Measurements from ENCODE around the gene TFDP2. TPM values are rescaled to one million over a fixed set of nuclear protein-coding genes. Genes with fewer than 3 reads are reported as not detected.
"Not testable (repeated sequence)": the region's sequence is repeated elsewhere in the genome, so short reads cannot be mapped to it uniquely, and the experiment has no call there.

Gene TFDP2
- total and polyA plus RNA-seq, 11 donors = 18.3 to 80.9 (median 52.2) TPM

DNA sequence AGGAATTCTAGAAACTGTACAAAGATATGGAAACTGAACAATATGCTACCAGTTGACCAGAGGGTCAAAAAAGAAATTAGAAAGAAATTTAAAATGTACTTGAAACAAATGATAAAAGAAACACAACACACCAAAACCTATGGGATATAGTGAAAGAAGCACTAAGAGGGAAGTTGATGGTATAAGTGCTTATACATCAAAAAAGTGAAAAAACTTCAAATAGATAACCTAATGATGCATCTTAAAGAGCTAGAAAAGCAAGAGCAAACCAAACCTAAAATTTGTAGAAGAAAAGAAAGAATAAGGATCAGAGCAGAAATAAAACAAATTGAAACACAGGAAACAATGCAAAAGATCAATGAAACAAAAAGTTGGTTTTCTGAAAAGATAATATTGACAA lies 68.2 kb downstream of the TFDP2 start:
- H3K4me1 ChIP-seq = no peaks in the 10 kb centered on the region
- no peak overlapping the region for H3K27ac ChIP-seq
- peaks cover 0 to 35% (median 5%) of the 10 kb centered on the region in 12 donors for H3K9me3 ChIP-seq
- no peak overlapping the region for H3K4me3 ChIP-seq
- H3K27me3 ChIP-seq = no peaks in the 10 kb centered on the region
- intact Hi-C loops (cut with DNase I) = no loop called here
- ATAC-seq = no peak
- peaks cover 0 to 3% (median 0%) of the 10 kb centered on the region in 9 donors for H3K36me3 ChIP-seq
- TF ChIP-seq POLR2A (IDR thresholded peaks at IDR 0.05) = no peak
- no peak for DNase-seq

DNA sequence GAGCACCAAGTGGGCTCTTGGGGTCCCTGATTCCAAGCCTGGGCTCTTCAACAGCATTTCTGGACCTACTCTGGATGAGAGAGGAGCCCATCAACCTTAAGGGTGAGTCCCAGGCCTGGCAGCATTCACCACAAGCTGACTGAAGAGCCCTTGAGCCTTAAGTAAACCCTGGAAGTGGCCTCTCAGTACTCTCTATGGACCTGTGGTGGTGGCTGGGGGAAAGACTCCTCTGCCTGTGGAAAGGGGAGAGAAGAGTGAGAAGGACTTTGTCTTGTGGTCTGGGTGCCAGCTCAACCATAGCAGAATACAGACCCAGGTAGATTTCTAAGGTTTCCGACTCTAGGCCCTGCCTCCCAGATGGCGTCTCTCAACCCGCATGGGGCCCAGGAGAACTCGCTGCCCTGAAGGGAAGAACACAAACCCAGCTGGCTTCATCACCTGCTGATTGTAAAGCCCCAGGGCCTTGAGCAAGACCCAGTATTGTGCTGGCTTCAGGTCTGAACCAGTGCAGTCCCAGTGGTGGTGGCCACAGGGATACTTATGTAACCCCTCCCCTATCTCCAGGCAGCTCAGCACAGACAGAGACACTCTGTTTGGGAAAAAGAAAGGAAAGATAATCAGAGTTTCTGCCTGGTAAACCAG lies 71.4 kb downstream of the TFDP2 start:
- TF ChIP-seq, protein P1, sequence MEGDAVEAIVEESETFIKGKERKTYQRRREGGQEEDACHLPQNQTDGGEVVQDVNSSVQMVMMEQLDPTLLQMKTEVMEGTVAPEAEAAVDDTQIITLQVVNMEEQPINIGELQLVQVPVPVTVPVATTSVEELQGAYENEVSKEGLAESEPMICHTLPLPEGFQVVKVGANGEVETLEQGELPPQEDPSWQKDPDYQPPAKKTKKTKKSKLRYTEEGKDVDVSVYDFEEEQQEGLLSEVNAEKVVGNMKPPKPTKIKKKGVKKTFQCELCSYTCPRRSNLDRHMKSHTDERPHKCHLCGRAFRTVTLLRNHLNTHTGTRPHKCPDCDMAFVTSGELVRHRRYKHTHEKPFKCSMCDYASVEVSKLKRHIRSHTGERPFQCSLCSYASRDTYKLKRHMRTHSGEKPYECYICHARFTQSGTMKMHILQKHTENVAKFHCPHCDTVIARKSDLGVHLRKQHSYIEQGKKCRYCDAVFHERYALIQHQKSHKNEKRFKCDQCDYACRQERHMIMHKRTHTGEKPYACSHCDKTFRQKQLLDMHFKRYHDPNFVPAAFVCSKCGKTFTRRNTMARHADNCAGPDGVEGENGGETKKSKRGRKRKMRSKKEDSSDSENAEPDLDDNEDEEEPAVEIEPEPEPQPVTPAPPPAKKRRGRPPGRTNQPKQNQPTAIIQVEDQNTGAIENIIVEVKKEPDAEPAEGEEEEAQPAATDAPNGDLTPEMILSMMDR (IDR thresholded peaks at IDR 0.05) = no peak
- TF ChIP-seq POLR2A (IDR thresholded peaks at IDR 0.05) = no peak
- Histone ChIP-seq H3K4me1 (no peaks in the 10 kb centered on the region), H3K27me3 (no peaks in the 10 kb centered on the region), H3K27ac (no peak overlapping the region), H3K4me3 (no peak overlapping the region), H3K36me3 (peaks cover 0 to 3% (median 0%) of the 10 kb centered on the region in 9 donors), H3K9me3 (peaks cover 0 to 20% (median 0%) of the 10 kb centered on the region in 12 donors)
- DNase-seq (no peak), ATAC-seq (no peak)
- WGBS, 4 donors = 90 to 100% (median 97%) methylated on average over 4 of the region's 4 CpGs
- intact Hi-C loops (cut with DNase I) = no loop called here

DNA sequence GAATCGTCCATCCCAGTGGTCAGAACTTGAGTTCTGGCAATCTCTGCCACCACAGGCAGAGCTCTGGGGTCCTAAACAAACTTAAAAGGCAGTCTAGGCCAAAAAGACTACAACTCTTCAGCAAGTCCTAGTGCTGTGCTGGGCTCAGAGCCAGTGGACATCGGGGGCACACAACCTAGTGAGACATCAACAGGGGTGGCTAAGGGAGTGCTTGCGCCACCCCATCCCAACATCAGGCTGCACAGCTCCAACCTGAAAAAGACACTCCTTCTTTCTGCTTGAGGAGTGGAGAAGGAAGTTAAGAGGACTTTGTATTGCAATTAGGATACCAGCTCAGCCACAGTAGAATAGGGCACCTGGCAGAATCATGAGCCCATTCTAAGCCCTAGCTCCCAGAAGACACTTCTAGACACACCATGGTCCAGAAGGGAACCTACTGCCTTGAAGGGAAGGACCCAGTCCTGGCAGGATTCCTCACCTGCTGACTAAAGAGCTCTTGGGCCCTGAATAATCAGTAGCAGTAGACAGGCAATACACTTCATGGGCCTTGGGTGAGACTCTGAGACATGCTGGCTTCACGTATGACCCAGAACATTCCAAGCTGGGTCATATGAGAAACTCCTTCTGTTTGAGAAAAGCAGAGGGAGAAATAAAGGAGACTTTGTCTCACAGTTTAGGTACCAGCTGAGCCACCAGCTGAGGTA lies 72.0 kb downstream of the TFDP2 start:
- Histone ChIP-seq H3K9me3 (peaks cover 0 to 20% (median 0%) of the 10 kb centered on the region in 12 donors), H3K4me3 (no peak overlapping the region), H3K27me3 (no peaks in the 10 kb centered on the region), H3K36me3 (peaks cover 0 to 3% (median 0%) of the 10 kb centered on the region in 9 donors), H3K27ac (no peak overlapping the region), H3K4me1 (no peaks in the 10 kb centered on the region)
- 92 to 96% (median 93%) methylated on average over 4 of the region's 4 CpGs for WGBS, 4 donors
- ATAC-seq (no peak), DNase-seq (no peak)
- no peak for TF ChIP-seq POLR2A (IDR thresholded peaks at IDR 0.05)
- TF ChIP-seq, protein P1 (IDR thresholded peaks at IDR 0.05) = no peak
- intact Hi-C loops (cut with DNase I) = no loop called here

DNA sequence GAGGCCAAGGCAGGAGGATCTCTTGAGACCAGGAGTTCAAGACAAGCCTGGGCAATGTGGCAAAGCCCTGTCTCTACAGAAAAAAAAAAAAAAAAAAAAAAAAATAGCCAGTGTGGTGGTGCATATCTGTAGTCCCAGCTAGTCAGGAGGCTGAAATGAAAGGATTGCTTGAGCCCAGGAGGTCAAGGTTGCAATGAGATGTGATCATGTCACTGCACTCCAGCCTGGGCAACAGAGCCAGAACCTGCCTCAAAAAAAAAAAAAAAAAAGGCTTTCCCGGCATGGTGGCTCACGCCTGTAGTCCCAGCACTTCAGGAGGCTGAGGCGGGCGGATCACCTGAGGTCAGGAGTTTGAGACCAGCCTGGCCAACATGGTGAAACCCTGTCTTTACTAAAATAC lies 73.7 kb downstream of the TFDP2 start:
- H3K36me3 ChIP-seq; H3K4me1 ChIP-seq; DNase-seq; H3K27ac ChIP-seq; ATAC-seq; H3K4me3 ChIP-seq; intact Hi-C loops (cut with DNase I); H3K27me3 ChIP-seq: not testable (repeated sequence)
- H3K9me3 ChIP-seq = peaks cover 0 to 16% (median 0%) of the 10 kb centered on the region in 12 donors
- 87 to 97% (median 97%) methylated on average over 4 of the region's 4 CpGs for WGBS, 4 donors

DNA sequence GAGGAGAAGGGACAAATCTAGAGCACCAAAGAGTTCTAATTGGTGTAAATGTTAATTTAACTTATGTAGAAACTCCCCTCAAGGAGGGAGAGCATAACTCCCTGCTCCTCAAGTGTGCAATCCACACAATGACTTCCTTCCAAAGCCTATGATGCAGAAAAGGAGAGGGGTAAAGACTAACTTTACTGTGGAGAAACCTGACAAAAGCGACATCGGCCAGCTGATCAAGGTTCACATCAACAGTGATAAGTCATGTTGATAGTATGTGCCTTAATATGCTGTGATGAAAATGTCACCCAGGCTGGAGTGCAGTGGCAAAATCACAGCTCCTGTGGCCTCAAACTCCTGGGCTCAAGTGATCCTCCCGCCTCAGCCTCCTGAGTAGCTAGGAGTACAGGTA lies 76.5 kb downstream of the TFDP2 start:
- H3K27ac ChIP-seq = no peak overlapping the region
- no peak overlapping the region for H3K4me3 ChIP-seq
- H3K27me3 ChIP-seq = no peaks in the 10 kb centered on the region
- DNase-seq = no peak
- intact Hi-C loops (cut with DNase I) = no loop called here
- no peak for ATAC-seq
- 94 to 98% (median 98%) methylated on average over 3 of the region's 3 CpGs for WGBS, 4 donors
- H3K9me3 ChIP-seq = no peaks in the 10 kb centered on the region
- H3K36me3 ChIP-seq = peaks cover 0 to 3% (median 0%) of the 10 kb centered on the region in 9 donors
- no peak for TF ChIP-seq POLR2A (IDR thresholded peaks at IDR 0.05)
- TF ChIP-seq, protein P1 (IDR thresholded peaks at IDR 0.05) = no peak
- no peaks in the 10 kb centered on the region for H3K4me1 ChIP-seq
